Left ventricle myocardium inferior (tissue), 1 donor: ENCODE measurements around the gene KIF19. TPM values are rescaled to one million over a fixed set of nuclear protein-coding genes. Genes with fewer than 3 reads are reported as not detected.

Source experiments
- DNase-seq: peaks from one replicate; pipeline ENCODE4 v3.0.0-alpha.2; 2020
- H3K27ac ChIP-seq: fragments of 200-600 bp; replicated peaks from 2 replicates; pipeline ENCODE4 v1.8.0; 2021
- H3K27me3 ChIP-seq: fragments of 200-600 bp; 2 replicates; pipeline ENCODE4 v1.8.0; 2021; ENCODE audit warnings: low read depth
- H3K36me3 ChIP-seq: fragments of 200-600 bp; 2 replicates; pipeline ENCODE4 v1.8.0; 2021
- H3K4me1 ChIP-seq: fragments of 200-600 bp; 2 replicates; pipeline ENCODE4 v1.8.0; 2021
- H3K4me3 ChIP-seq: fragments of 200-600 bp; 2 replicates; pipeline ENCODE4 v1.8.0; 2021; ENCODE audit warnings: mild to moderate bottlenecking, moderate library complexity
- H3K9me3 ChIP-seq: fragments of 200-600 bp; replicated peaks from 2 replicates; pipeline ENCODE4 v1.8.0; 2021
- CTCF ChIP-seq: fragments of 200-600 bp; IDR thresholded peaks from 2 replicates; pipeline ENCODE4 v1.8.0; 2021; ENCODE audit warnings: antibody characterized with exemption, mild to moderate bottlenecking, borderline replicate concordance
- intact Hi-C: fragments of 100-400 bp; cut with micrococcal nuclease; formaldehyde crosslinking; loops from one replicate; pipeline ENCODE4 v1.11.0; 2022
- total RNA-seq: library from RNA; stranded (reverse); fragmentation: NEBNext Ultra II Directional; extraction: Animal tissue kit (Norgen Biotek cat#: 25700); gene quantifications from one replicate; pipeline ENCODE4 v1.2.1, GENCODE V29; 2021
- donor health status: DM: no; HTN: yes; CAD: no; lungs with severe emphysema.

KIF19 gene
- total RNA-seq, 1 donor from 2014 or later: 0.08 TPM

DNA sequence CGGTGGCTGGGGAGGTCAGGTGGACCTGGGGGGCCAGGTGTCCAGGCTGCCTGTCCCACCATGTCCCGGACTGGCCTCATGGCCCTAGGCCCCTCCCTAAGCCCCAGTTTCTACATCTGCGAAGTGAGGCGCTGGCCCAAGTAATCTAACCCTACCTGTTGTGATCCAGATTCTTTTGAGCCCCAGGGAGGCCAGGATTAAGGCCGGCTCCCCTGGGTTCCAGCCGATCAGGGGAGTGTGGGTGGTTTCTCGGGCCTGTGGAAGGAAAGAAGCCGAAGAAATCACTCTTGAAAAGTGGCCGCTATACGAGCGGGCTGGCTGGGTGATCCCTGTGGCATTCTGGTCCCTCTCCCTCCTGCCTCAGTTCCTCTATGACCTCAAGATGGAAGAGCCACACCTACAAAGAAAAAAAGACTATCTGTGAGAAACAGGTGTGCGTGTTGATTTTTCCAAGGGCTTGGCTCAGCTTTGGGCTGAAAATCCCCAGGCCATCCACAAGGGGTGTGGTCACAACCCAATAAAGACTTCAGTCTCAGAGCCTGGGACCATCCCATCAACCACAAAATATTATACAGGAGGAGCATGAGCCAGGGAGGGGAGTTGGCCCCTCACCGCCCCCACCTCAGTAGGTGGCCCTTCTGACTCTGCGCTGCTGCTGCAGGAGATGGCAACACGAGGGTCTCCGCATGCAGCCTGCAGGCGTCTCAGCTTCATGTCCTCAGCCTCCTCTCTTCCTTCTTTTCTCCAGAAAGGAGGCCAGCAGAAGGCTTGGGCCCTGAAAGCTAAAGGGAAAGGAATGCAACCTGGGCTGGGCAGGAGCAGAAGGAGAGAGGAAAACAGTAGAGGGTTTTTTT, 61.6 kb downstream of the KIF19 start:
- peaks cover 16% of the 10 kb centered on the region for H3K4me1 ChIP-seq
- H3K27me3 ChIP-seq: no peaks in the 10 kb centered on the region
- intact Hi-C loops: no loop called here

GRCh38 chr17:74389084-74389753, 63.2 kb downstream of the KIF19 start:
- no peak overlapping the region for H3K4me3 ChIP-seq
- no peaks in the 10 kb centered on the region for H3K9me3 ChIP-seq
- H3K4me1 ChIP-seq: peaks cover 21% of the 10 kb centered on the region
- H3K36me3 ChIP-seq: no peaks in the 10 kb centered on the region
- no peak for DNase-seq
- H3K27me3 ChIP-seq: no peaks in the 10 kb centered on the region
- no peak overlapping the region for H3K27ac ChIP-seq
- intact Hi-C loops: no loop called here
- no peak for TF ChIP-seq CTCF

More for the DNA sequence above, 61.6 kb downstream of the KIF19 start:
- no peak for TF ChIP-seq CTCF
- no peaks in the 10 kb centered on the region for H3K36me3 ChIP-seq
- H3K9me3 ChIP-seq: no peaks in the 10 kb centered on the region
- DNase-seq: no peak
- H3K27ac ChIP-seq: no peak overlapping the region
- H3K4me3 ChIP-seq: no peak overlapping the region

DNA sequence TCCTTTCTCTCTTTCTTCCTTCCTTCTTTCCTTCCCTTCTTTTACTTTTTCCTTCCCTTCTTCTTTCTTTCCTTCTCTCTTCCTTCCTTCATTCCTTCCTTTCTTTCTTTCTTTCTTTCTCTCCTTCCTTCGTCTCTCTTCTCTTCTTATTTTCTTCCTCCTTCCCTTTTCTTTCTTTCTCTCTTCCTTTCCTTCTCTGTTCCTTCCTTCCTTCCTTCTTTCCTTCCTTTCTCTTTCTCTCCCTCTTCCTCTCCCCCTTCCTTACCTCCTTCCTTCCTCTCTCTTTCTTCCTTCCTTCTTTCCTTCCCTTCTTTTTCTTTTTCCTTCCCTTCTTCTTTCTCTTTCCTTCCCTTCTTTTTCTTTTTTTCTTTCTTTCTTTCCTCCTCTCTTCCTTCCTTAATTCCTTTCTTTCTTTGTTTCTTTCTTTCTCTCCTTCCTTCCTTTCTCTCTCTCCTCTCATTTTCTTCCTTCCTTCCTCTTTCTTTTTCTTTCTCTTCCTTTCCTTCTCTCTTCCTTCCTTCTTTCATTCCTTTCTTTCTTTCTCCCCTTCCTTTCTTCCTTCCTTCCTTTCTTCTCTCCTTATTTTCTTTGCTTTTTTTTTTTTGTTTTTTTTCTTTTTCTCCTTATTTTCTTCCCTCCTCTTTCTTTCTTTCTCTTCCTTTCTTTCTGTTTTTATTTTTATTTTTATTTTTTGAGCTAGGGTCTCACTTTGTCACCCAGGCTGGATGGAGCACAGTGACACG, 64.1 kb downstream of the KIF19 start:
- Histone ChIP-seq H3K36me3 (no peaks in the 10 kb centered on the region), H3K4me3 (no peak overlapping the region), H3K9me3 (no peaks in the 10 kb centered on the region), H3K4me1 (peaks cover 24% of the 10 kb centered on the region), H3K27ac (no peak overlapping the region), H3K27me3 (no peaks in the 10 kb centered on the region)
- TF ChIP-seq CTCF: no peak
- intact Hi-C loops: no loop called here
- no peak for DNase-seq

DNA sequence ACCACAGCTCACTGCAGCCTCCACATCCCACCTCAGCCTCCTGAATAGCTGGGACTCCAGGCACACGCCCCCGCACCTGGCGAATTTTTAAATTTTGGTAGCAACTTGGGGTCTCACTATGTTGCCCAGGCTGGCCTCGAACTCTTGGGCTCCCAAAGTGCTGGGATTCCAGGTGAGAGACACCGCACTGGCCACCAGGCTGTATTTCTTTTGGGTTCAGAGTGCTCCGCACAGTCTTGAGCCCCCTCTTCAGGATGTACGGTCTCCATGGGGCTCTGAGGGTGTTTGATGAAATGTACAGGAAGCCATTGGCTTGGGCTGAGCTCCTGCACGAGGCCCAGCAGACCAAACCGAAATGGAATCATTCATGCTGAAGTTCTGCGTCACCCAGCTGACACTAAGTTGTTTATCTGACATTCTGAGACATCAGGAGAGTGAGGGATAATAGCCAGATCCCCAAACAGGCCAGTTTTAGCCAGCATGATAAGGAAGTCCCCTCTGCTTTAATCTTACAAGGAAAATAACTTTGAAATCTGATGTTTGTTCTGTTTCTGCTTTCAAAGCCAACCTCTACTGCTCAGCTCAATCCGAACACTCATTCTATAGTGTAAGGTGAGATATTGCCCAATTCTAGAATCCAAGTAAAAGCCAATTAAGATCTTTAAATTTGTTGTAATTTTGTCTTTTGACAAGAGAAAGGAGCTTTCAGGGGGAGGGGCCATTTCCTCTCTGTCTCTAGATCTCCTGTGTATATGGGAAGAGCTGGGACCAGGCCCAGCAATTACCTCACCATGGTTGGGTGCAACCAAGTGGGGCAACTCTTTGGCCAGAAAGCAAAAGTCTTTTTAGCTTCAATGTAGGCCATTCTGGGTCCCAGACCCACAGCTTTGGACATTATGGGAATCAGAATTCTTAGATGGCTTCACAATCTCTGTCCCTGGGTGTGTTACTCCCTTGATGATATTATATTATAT, 64.9 kb downstream of the KIF19 start:
- H3K9me3 ChIP-seq: no peaks in the 10 kb centered on the region
- DNase-seq: no peak
- H3K4me1 ChIP-seq: peaks cover 21% of the 10 kb centered on the region
- H3K27me3 ChIP-seq: no peaks in the 10 kb centered on the region
- H3K36me3 ChIP-seq: no peaks in the 10 kb centered on the region
- no peak overlapping the region for H3K27ac ChIP-seq
- H3K4me3 ChIP-seq: no peak overlapping the region
- no peak for TF ChIP-seq CTCF
- intact Hi-C loops: no loop called here
